Loucy (cell line): Measurements from ENCODE around the gene ZNF490.

Experiments used
- H2AFZ ChIP-seq: fragments of 200-600 bp; sonication (generic); 2 replicates; pipeline ENCODE4 v1.6.0; 2016; ENCODE audit warnings: antibody characterized with exemption, mild to moderate bottlenecking, low read length, moderate library complexity
- H3F3A ChIP-seq: fragments of 200-600 bp; 2 replicates; pipeline ENCODE4 v1.6.0; 2016; ENCODE audit warnings: antibody characterized with exemption, low read depth, mild to moderate bottlenecking
- H3K27me3 ChIP-seq: fragments of 200-600 bp; sonication (generic); 2 replicates; pipeline ENCODE4 v1.6.1; 2014; ENCODE audit warnings: low read length, mild to moderate bottlenecking; ENCODE audit not compliant: insufficient read depth, poor library complexity, severe bottlenecking
- H3K36me3 ChIP-seq: fragments of 200-600 bp; sonication (generic); 2 replicates; pipeline ENCODE4 v1.6.1; 2016; ENCODE audit warnings: low read length; ENCODE audit not compliant: insufficient read depth
- H3K4me1 ChIP-seq: fragments of 200-600 bp; sonication (generic); 2 replicates; pipeline ENCODE4 v1.5.1; 2014; ENCODE audit warnings: low read length, mild to moderate bottlenecking; ENCODE audit not compliant: insufficient read depth, poor library complexity, severe bottlenecking
- H3K4me2 ChIP-seq: fragments of 200-600 bp; sonication (generic); 2 replicates; pipeline ENCODE4 v1.6.0; 2014; ENCODE audit warnings: antibody characterized with exemption, low read length, low read depth, mild to moderate bottlenecking; ENCODE audit not compliant: poor library complexity, severe bottlenecking
- H3K4me3 ChIP-seq: fragments of 200-600 bp; sonication (generic); 2 replicates; pipeline ENCODE4 v1.5.1; 2014; ENCODE audit warnings: low read length, mild to moderate bottlenecking, mixed read lengths; ENCODE audit not compliant: poor library complexity, severe bottlenecking
- H3K79me2 ChIP-seq: fragments of 200-600 bp; sonication (generic); 2 replicates; pipeline ENCODE4 v1.6.1; 2014; ENCODE audit warnings: low read length; ENCODE audit not compliant: insufficient read depth
- H3K9ac ChIP-seq: fragments of 200-600 bp; sonication (generic); 2 replicates; pipeline ENCODE4 v1.6.0; 2014; ENCODE audit warnings: mild to moderate bottlenecking, low read depth, low read length, moderate library complexity; ENCODE audit not compliant: poor library complexity, severe bottlenecking
- H3K9me2 ChIP-seq: fragments of 200-600 bp; sonication (generic); replicated peaks from 2 replicates; pipeline ENCODE4 v1.6.1; 2016; ENCODE audit warnings: low read depth, low read length, mixed read lengths
- H3K9me3 ChIP-seq: fragments of 200-600 bp; sonication (generic); 2 replicates; pipeline ENCODE4 v1.6.1; 2014; ENCODE audit warnings: mild to moderate bottlenecking, antibody characterized with exemption, low read length, low read depth; ENCODE audit not compliant: insufficient read depth
- H4K20me1 ChIP-seq: fragments of 200-600 bp; sonication (generic); 2 replicates; pipeline ENCODE4 v1.6.0; 2014; ENCODE audit warnings: antibody characterized with exemption, low read length, mild to moderate bottlenecking; ENCODE audit not compliant: insufficient read depth, poor library complexity, severe bottlenecking
- CTCF ChIP-seq: fragments of 200-600 bp; sonication (generic); conservative IDR thresholded peaks from 2 replicates; pipeline ENCODE4 v1.5.1; 2014; ENCODE audit warnings: mild to moderate bottlenecking, antibody characterized with exemption, low read length
- EZH2phosphoT487 ChIP-seq: fragments of 200-600 bp; IDR thresholded peaks from 2 replicates; pipeline ENCODE4 v1.6.1; 2018; ENCODE audit warnings: antibody characterized with exemption, mild to moderate bottlenecking, moderate library complexity, borderline replicate concordance

The ZNF490 gene

GRCh38 chr19:12546903-12547302 lies 63.7 kb downstream of the ZNF490 start:
- Histone ChIP-seq H3K79me2 (peaks cover 68% of the 10 kb centered on the region), H2AFZ (no peak overlapping the region), H3K9me3 (no peaks in the 10 kb centered on the region), H3K9me2 (no peaks in the 10 kb centered on the region), H3K36me3 (no peaks in the 10 kb centered on the region), H3K27me3 (no peaks in the 10 kb centered on the region), H3F3A (0 out of 2 replicates have a peak, but pooled peaks cover 2% of the 10 kb centered on the region), H3K4me1 (peaks cover 29% of the 10 kb centered on the region), H4K20me1 (peaks cover 27% of the 10 kb centered on the region), H3K4me2 (no peak overlapping the region), H3K4me3 (no peak overlapping the region), H3K9ac (no peak overlapping the region)
- no peak for TF ChIP-seq EZH2phosphoT487

GRCh38 chr19:12546068-12546467 lies 64.5 kb downstream of the ZNF490 start:
- H3K36me3 ChIP-seq = no peaks in the 10 kb centered on the region
- no peak overlapping the region for H3K9ac ChIP-seq
- no peak overlapping the region for H2AFZ ChIP-seq
- H3K9me2 ChIP-seq = no peaks in the 10 kb centered on the region
- H3K27me3 ChIP-seq = no peaks in the 10 kb centered on the region
- no peak overlapping the region for H3K4me3 ChIP-seq
- peaks cover 75% of the 10 kb centered on the region for H3K79me2 ChIP-seq
- no peaks in the 10 kb centered on the region for H3F3A ChIP-seq
- peak overlapping the region; percentile 36 for H3K4me2 ChIP-seq
- peaks cover 27% of the 10 kb centered on the region for H4K20me1 ChIP-seq
- H3K4me1 ChIP-seq = peaks cover 28% of the 10 kb centered on the region
- TF ChIP-seq EZH2phosphoT487 = no peak
- no peak for TF ChIP-seq CTCF
- H3K9me3 ChIP-seq = no peaks in the 10 kb centered on the region

- Histone ChIP-seq H3K79me2 (peaks cover 69% of the 10 kb centered on the region), H3K36me3 (0 out of 2 replicates have a peak, but pooled peaks cover under 1% of the 10 kb centered on the region), H3F3A (no peaks in the 10 kb centered on the region), H4K20me1 (peaks cover 21% of the 10 kb centered on the region), H3K4me2 (peak overlapping the region; percentile 36), H3K9me3 (no peaks in the 10 kb centered on the region), H3K9ac (no peak overlapping the region), H3K27me3 (no peaks in the 10 kb centered on the region), H3K9me2 (no peaks in the 10 kb centered on the region), H2AFZ (no peak overlapping the region), H3K4me1 (peaks cover 24% of the 10 kb centered on the region), H3K4me3 (no peak overlapping the region)
- TF ChIP-seq CTCF (no peak), EZH2phosphoT487 (no peak)
Observed at GRCh38 chr19:12545267-12545666, 65.3 kb downstream of the ZNF490 start.

- Histone ChIP-seq H3K4me2 (peak overlapping the region; percentile 19), H4K20me1 (peaks cover 14% of the 10 kb centered on the region), H2AFZ (no peak overlapping the region), H3K9me2 (no peaks in the 10 kb centered on the region), H3K9me3 (no peaks in the 10 kb centered on the region), H3K9ac (no peak overlapping the region), H3K4me3 (no peak overlapping the region), H3K27me3 (no peaks in the 10 kb centered on the region), H3K79me2 (peaks cover 61% of the 10 kb centered on the region; the same call in 1 of the 2 replicates), H3K36me3 (0 out of 2 replicates have a peak, but pooled peaks cover 2% of the 10 kb centered on the region), H3K4me1 (peaks cover 19% of the 10 kb centered on the region), H3F3A (no peaks in the 10 kb centered on the region)
- TF ChIP-seq EZH2phosphoT487 = no peak
- no peak for TF ChIP-seq CTCF
Observed at GRCh38 chr19:12544401-12544876, 66.2 kb downstream of the ZNF490 start.
